Sigmoid colon (tissue), 7 donors: ENCODE data around the gene SLC36A1. TPM values are rescaled to one million over a fixed set of nuclear protein-coding genes. Genes with fewer than 3 reads are reported as not detected.

Source experiments
- DNase-seq: peaks from one replicate; pipeline ENCODE4 v3.0.0-alpha.2; 2019
- H3K27ac ChIP-seq, 4 donors: fragments of 200-600 bp; sonication (generic); one replicate each; pipeline ENCODE4 v1.5.1; 2016 to 2019; ENCODE audit warnings: mild to moderate bottlenecking in 1 of 4
- H3K27me3 ChIP-seq, 3 donors: fragments of 200-600 bp; sonication (generic); one replicate each; pipeline ENCODE4 v1.5.1; 2019; ENCODE audit warnings: mild to moderate bottlenecking in 1 of 3
- H3K36me3 ChIP-seq, 4 donors: fragments of 200-600 bp; sonication (generic); one replicate each; pipeline ENCODE4 v1.5.1; 2016 to 2019
- H3K4me1 ChIP-seq, 4 donors: fragments of 200-600 bp; sonication (generic); one replicate each; pipeline ENCODE4 v1.5.1; 2017 to 2019
- H3K4me3 ChIP-seq, 4 donors: fragments of 200-600 bp; sonication (generic); one replicate each; pipeline ENCODE4 v1.5.1; 2017 to 2019; ENCODE audit warnings: mild to moderate bottlenecking in 2 of 4, moderate library complexity in 1 of 4
- H3K9me3 ChIP-seq, 4 donors: fragments of 200-600 bp in 3 of 4; sonication (generic) in 3 of 4; one replicate each; pipeline versions ENCODE4 v1.5.1 to v1.6.1; 2013 to 2019
- CTCF ChIP-seq, 4 experiments: fragments of 450-650 bp in 3 of 4; fragments of 200-600 bp in 1 of 4; IDR thresholded peaks; one replicate each; pipeline ENCODE4 v1.5.1; 2016 to 2019; ENCODE audit warnings: antibody characterized with exemption in 4 of 4, mild to moderate bottlenecking in 3 of 4, moderate library complexity in 2 of 4
- EP300 ChIP-seq, 4 donors: sonication (generic); formaldehyde crosslinking; IDR thresholded peaks; one replicate each; pipeline ENCODE4 v1.6.1; 2017; ENCODE audit warnings: antibody characterized with exemption in 4 of 4
- POLR2A ChIP-seq, 2 donors: fragments of 450-650 bp; IDR thresholded peaks; one replicate each; pipeline ENCODE4 v1.6.1; 2016; ENCODE audit warnings: antibody characterized with exemption in 2 of 2, mild to moderate bottlenecking in 2 of 2, moderate library complexity in 2 of 2
- POLR2AphosphoS5 ChIP-seq, 4 donors: sonication (generic); formaldehyde crosslinking; IDR thresholded peaks; one replicate each; pipeline ENCODE4 v1.6.1; 2017; ENCODE audit warnings: antibody characterized with exemption in 4 of 4
- WGBS, 2 donors: extraction: QIAGEN DNeasy Blood & Tissue Kit; methylation state at CpG; one replicate each; pipeline ENCODE4 v1.1.7; 2013; 5-methylcytosine and 5-hydroxymethylcytosine counted together
- intact Hi-C: fragments of 100-400 bp; cut with DNase I; formaldehyde crosslinking; loops from one replicate; pipeline ENCODE4 v1.15.1; 2023
- polyA plus RNA-seq, 3 donors: library from polyadenylated mRNA; stranded (reverse); fragments of 200-250 nt; gene quantifications; one replicate each; pipeline ENCODE4 v1.2.3, GENCODE V29; 2013
- total RNA-seq, 4 donors: library from RNA; depleted of rRNA; stranded (reverse); fragments of >200 nt; gene quantifications; one replicate each; pipeline ENCODE4 v1.1.0, GENCODE V29; 2016
- donor health status: healthy with polysubstance abuse.
- donor health status: Bipolar disorder and iron deficiency.
- donor health status: healthy.

SLC36A1 gene
- total and polyA plus RNA-seq, 7 donors = 4.4 to 9.7 (median 7.6) TPM

GRCh38 chr5:151477101-151477500 lies 29.7 kb downstream of the SLC36A1 start:
- WGBS, 2 donors = 94 to 95% methylated on average over 4 of the region's 4 CpGs
- TF ChIP-seq EP300 (IDR thresholded peaks at IDR 0.05) (no peak), CTCF (IDR thresholded peaks at IDR 0.05) (no peak), POLR2AphosphoS5 (IDR thresholded peaks at IDR 0.05) (no peak), POLR2A (IDR thresholded peaks at IDR 0.05) (no peak)
- no peak overlapping the region for H3K4me3 ChIP-seq

GRCh38 chr5:151480384-151481293 lies 33.2 kb downstream of the SLC36A1 start:
- peak in 1 of 4 donors; percentile 16 for TF ChIP-seq EP300 (IDR thresholded peaks at IDR 0.05)
- TF ChIP-seq POLR2A (IDR thresholded peaks at IDR 0.05) = no peak
- no peak for TF ChIP-seq CTCF (IDR thresholded peaks at IDR 0.05)
- TF ChIP-seq POLR2AphosphoS5 (IDR thresholded peaks at IDR 0.05) = peak in 2 of 4 donors; percentile 37 to 53
- intact Hi-C loops = no loop called here
- Histone ChIP-seq H3K4me3 (no peak overlapping the region), H3K27ac (peak overlapping the region; percentile 53 to 64 (median 58)), H3K4me1 (peaks cover 0 to 19% (median 17%) of the 10 kb centered on the region in 4 donors), H3K36me3 (peaks cover 4 to 29% (median 14%) of the 10 kb centered on the region in 4 donors), H3K27me3 (no peaks in the 10 kb centered on the region), H3K9me3 (no peaks in the 10 kb centered on the region)
- WGBS, 2 donors = 69 to 82% methylated on average over 7 of the region's 7 CpGs
- DNase-seq = no peak

More at GRCh38 chr5:151477101-151477500, 29.7 kb downstream of the SLC36A1 start:
- Histone ChIP-seq H3K27me3 (no peaks in the 10 kb centered on the region), H3K9me3 (no peaks in the 10 kb centered on the region), H3K36me3 (peaks cover 0 to 44% (median 10%) of the 10 kb centered on the region in 4 donors), H3K27ac (no peak overlapping the region), H3K4me1 (peaks cover 0 to 19% (median 17%) of the 10 kb centered on the region in 4 donors)
- DNase-seq = no peak
- intact Hi-C loops = no loop called here

- TF ChIP-seq CTCF (IDR thresholded peaks at IDR 0.05) (no peak), EP300 (IDR thresholded peaks at IDR 0.05) (peak in 1 of 4 donors; percentile 5), POLR2A (IDR thresholded peaks at IDR 0.05) (no peak), POLR2AphosphoS5 (IDR thresholded peaks at IDR 0.05) (peak in 2 of 4 donors; percentile 24 to 35)
- H3K36me3 ChIP-seq = peaks cover 3 to 32% (median 9%) of the 10 kb centered on the region in 4 donors
- intact Hi-C loops = no loop called here
- no peak overlapping the region for H3K4me3 ChIP-seq
- H3K4me1 ChIP-seq = peaks cover 0 to 19% (median 17%) of the 10 kb centered on the region in 4 donors
- H3K27me3 ChIP-seq = no peaks in the 10 kb centered on the region
- no peak for DNase-seq
- peak overlapping the region in 2 of 4 donors; percentile 16 to 39 for H3K27ac ChIP-seq
- H3K9me3 ChIP-seq = no peaks in the 10 kb centered on the region
- WGBS, 2 donors = 64 to 86% methylated on average over 3 of the region's 3 CpGs
Observed at GRCh38 chr5:151483176-151483575, 35.8 kb downstream of the SLC36A1 start.

GRCh38 chr5:151483647-151484046 lies 36.2 kb downstream of the SLC36A1 start:
- TF ChIP-seq CTCF (IDR thresholded peaks at IDR 0.05) = no peak
- no peak for TF ChIP-seq EP300 (IDR thresholded peaks at IDR 0.05)
- TF ChIP-seq POLR2AphosphoS5 (IDR thresholded peaks at IDR 0.05) = no peak
- no peak for TF ChIP-seq POLR2A (IDR thresholded peaks at IDR 0.05)
- Histone ChIP-seq H3K27ac (peak overlapping the region in 2 of 4 donors; percentile 16 to 39), H3K27me3 (no peaks in the 10 kb centered on the region), H3K4me1 (peaks cover 0 to 19% (median 17%) of the 10 kb centered on the region in 4 donors), H3K4me3 (no peak overlapping the region), H3K36me3 (peaks cover 4 to 37% (median 12%) of the 10 kb centered on the region in 4 donors), H3K9me3 (no peaks in the 10 kb centered on the region)
- intact Hi-C loops = no loop called here
- 69 to 88% methylated on average over 5 of the region's 5 CpGs for WGBS, 2 donors
- no peak for DNase-seq
